ENCODE measurements around the gene CRACR2B. TPM values are rescaled to one million over a fixed set of nuclear protein-coding genes. Genes with fewer than 3 reads are reported as not detected.

Gene CRACR2B
- total RNA-seq, 6 experiments from 2014 or later, result 0.63 to 2.2 (median 1.2) TPM

DNA sequence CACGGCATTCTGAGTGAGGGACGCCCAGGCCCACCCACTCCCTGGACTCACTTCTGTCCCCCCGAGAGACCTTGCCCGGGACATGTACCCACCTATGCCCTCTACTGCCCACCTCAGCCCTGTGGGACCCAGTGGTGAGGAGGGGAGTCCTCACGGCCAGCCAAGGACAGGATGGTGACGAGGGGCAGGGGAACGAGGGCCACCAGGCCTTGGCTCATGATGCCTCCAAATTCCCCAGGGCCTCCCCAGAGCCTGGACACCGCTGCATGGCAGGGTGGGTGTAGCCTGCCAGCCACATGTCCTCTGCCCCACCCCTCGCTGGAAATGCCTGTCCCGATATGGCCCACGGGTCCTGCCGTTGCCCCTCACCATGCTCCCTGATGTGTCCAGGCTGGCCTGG lies 41.1 kb downstream of the CRACR2B start:
- no peak overlapping the region for H3K4me3 Mint-ChIP-seq
- no peak for DNase-seq
- H3K27ac Mint-ChIP-seq, result peak overlapping the region; percentile 30; the same call in 1 of the 2 replicates
- TF ChIP-seq, protein P1, sequence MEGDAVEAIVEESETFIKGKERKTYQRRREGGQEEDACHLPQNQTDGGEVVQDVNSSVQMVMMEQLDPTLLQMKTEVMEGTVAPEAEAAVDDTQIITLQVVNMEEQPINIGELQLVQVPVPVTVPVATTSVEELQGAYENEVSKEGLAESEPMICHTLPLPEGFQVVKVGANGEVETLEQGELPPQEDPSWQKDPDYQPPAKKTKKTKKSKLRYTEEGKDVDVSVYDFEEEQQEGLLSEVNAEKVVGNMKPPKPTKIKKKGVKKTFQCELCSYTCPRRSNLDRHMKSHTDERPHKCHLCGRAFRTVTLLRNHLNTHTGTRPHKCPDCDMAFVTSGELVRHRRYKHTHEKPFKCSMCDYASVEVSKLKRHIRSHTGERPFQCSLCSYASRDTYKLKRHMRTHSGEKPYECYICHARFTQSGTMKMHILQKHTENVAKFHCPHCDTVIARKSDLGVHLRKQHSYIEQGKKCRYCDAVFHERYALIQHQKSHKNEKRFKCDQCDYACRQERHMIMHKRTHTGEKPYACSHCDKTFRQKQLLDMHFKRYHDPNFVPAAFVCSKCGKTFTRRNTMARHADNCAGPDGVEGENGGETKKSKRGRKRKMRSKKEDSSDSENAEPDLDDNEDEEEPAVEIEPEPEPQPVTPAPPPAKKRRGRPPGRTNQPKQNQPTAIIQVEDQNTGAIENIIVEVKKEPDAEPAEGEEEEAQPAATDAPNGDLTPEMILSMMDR (IDR thresholded peaks at IDR 0.05), result no peak
- peaks cover 10% of the 10 kb centered on the region for H3K4me1 Mint-ChIP-seq (ENCODE audit: low read depth)
- H3K9me3 Mint-ChIP-seq, result no peaks in the 10 kb centered on the region
- H3K27me3 Mint-ChIP-seq (ENCODE audit: insufficient read depth), result peaks cover 27% of the 10 kb centered on the region
- no peaks in the 10 kb centered on the region; the same call in 1 of the 2 replicates for H3K36me3 Mint-ChIP-seq (ENCODE audit: low read depth)

DNA sequence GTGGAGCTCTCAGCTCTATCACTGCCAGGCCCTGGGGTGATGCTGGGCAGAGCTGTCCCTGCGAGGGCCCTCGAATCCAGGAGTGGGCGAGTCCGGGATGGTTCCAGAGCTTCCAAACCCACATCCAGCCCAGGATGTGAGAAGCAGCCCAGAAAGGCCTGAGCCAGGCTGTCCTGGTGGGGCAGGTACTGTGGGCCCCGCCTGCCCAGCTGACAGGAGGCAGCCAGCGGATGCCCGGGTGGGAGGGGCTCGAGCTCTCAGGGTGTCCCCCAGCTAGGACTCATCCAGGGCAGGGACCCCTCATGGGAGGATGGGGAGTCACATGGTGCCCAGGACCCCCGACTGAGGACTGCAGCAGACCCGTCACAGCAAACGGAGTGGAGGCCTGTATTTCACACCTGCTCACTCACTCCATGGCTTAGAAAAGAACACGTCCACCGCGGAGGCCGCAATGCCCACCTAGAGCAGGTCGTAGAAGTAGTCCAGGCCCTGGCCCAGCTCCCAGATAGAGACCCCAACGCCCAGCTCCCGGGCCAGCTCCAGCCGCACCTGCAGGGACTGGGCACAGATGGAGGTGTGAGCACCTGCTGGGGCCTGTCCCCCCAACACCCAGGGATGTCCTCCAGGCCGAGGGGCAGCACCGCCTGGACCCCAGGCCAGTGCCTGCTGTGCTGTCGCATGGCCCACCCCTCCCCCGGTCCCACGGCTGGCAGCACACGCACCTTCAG lies 41.8 kb downstream of the CRACR2B start:
- TF ChIP-seq, protein P1 (IDR thresholded peaks at IDR 0.05), result no peak
- peaks cover 10% of the 10 kb centered on the region for H3K4me1 Mint-ChIP-seq (ENCODE audit: low read depth)
- H3K27ac Mint-ChIP-seq, result no peak overlapping the region; the same call in 1 of the 2 replicates
- DNase-seq, result no peak
- peaks cover 28% of the 10 kb centered on the region for H3K27me3 Mint-ChIP-seq (ENCODE audit: insufficient read depth)
- H3K36me3 Mint-ChIP-seq (ENCODE audit: low read depth), result no peaks in the 10 kb centered on the region; the same call in 1 of the 2 replicates
- no peak overlapping the region for H3K4me3 Mint-ChIP-seq
- H3K9me3 Mint-ChIP-seq, result no peaks in the 10 kb centered on the region

DNA sequence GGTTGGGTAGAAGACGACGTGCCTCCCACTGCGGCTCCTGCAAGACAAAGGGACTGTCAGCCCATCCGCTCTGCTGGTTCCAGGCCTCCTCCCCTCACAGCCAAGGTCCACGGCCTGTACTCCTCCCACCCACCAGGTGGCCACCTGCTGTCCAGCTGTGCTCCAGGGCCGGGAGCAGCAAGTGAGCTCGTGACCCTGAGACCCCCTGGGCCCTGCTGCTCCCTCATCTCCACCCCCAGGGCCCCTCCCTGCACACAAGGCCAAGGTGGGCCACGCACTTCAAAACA lies 42.4 kb downstream of the CRACR2B start:
- Mint-ChIP-seq H3K27me3 (ENCODE audit: insufficient read depth) (peaks cover 28% of the 10 kb centered on the region), H3K4me1 (ENCODE audit: low read depth) (peaks cover 10% of the 10 kb centered on the region), H3K36me3 (ENCODE audit: low read depth) (no peaks in the 10 kb centered on the region; the same call in 1 of the 2 replicates), H3K27ac (no peak overlapping the region), H3K9me3 (no peaks in the 10 kb centered on the region), H3K4me3 (no peak overlapping the region)
- TF ChIP-seq, protein P1 (IDR thresholded peaks at IDR 0.05), result peak; percentile 60
- DNase-seq, result no peak

DNA sequence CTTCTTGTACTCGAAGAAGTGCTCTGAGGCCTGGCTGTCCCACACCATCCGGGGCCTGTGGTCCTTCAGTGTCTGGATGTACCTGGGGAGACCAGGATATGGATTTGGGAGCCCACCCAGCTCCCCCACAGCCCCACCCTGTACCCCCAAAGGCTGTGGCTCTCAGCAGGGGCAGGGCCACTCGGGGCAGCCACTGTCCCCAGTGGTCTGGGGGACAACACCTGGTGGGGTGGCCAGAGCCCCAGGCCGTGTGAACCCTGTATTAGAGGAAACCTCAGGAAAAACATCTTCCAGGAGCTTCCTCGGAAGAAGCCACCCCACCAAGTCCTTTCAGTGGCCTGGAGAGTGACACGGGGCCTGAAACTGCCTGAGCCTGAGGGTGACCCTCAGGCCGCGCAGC lies 42.7 kb downstream of the CRACR2B start:
- Mint-ChIP-seq H3K27me3 (ENCODE audit: insufficient read depth) (peaks cover 28% of the 10 kb centered on the region), H3K9me3 (no peaks in the 10 kb centered on the region), H3K27ac (no peak overlapping the region), H3K4me3 (no peak overlapping the region), H3K36me3 (ENCODE audit: low read depth) (no peaks in the 10 kb centered on the region; the same call in 1 of the 2 replicates), H3K4me1 (ENCODE audit: low read depth) (peaks cover 10% of the 10 kb centered on the region)
- no peak for DNase-seq
- TF ChIP-seq, protein P1 (IDR thresholded peaks at IDR 0.05), result no peak; the same call in 1 of the 2 replicates

DNA sequence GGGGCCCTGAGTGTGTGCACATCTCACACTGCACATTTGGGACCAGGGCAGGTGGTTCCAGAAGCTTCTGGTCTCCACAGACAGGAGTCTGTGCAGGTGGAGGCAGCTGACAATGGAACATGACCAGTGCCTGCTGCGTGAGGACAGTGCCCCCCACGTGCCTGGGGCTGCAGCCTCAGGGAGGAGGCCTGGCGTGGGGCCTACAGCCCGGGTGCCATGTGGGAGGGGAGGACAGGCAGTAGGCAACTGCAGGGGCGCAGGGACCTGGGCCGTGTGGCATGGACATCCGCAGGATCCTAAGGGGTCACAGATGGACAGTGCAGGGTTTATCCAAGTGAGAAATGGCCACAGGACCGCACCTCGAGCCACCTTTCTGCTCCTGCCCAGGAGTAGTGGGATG lies 43.8 kb downstream of the CRACR2B start:
- no peak for DNase-seq
- Mint-ChIP-seq H3K27me3 (ENCODE audit: insufficient read depth) (peaks cover 25% of the 10 kb centered on the region), H3K9me3 (no peaks in the 10 kb centered on the region), H3K36me3 (ENCODE audit: low read depth) (no peaks in the 10 kb centered on the region; the same call in 1 of the 2 replicates), H3K27ac (no peak overlapping the region), H3K4me3 (no peak overlapping the region), H3K4me1 (ENCODE audit: low read depth) (peaks cover 10% of the 10 kb centered on the region)
- TF ChIP-seq, protein P1 (IDR thresholded peaks at IDR 0.05), result no peak

All from HFFc6 (cell line).